GM21786 (cell line): ENCODE results near the gene NR1H4.
"Not testable (repeated sequence)": the region's sequence is repeated elsewhere in the genome, so short reads cannot be mapped to it uniquely, and the experiment has no call there.

Experiments
- ATAC-seq: cut with Tn5 transposase; IDR thresholded peaks from one replicate; pipeline ENCODE4 v1.9.1; 2021; ENCODE audit not compliant: unreplicated experiment

Gene NR1H4

GRCh38 chr12:100512692-100513091 is 39.0 kb downstream of the NR1H4 start:
- ATAC-seq, result no peak

GRCh38 chr12:100515968-100516367 is 42.3 kb downstream of the NR1H4 start:
- ATAC-seq, result no peak

DNA sequence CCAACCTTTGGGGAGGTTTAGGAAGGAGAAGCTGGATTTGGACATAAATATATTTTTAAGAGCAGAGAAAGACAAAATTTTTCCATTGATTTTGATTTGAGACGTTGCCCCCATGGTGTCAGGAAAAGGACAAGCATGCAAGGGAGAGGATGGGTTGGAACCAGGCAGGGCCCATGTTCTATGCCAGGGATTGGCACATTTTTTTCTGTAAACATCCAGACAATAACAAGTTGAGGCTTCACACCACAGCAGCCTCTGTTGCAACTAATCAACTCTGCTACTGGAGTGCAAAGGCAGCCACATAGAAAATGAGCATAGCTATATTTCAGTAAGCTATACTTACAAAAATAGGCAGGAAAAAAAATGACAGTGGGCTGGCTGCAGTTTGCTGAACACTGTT is 44.7 kb downstream of the NR1H4 start:
- no peak for ATAC-seq

DNA sequence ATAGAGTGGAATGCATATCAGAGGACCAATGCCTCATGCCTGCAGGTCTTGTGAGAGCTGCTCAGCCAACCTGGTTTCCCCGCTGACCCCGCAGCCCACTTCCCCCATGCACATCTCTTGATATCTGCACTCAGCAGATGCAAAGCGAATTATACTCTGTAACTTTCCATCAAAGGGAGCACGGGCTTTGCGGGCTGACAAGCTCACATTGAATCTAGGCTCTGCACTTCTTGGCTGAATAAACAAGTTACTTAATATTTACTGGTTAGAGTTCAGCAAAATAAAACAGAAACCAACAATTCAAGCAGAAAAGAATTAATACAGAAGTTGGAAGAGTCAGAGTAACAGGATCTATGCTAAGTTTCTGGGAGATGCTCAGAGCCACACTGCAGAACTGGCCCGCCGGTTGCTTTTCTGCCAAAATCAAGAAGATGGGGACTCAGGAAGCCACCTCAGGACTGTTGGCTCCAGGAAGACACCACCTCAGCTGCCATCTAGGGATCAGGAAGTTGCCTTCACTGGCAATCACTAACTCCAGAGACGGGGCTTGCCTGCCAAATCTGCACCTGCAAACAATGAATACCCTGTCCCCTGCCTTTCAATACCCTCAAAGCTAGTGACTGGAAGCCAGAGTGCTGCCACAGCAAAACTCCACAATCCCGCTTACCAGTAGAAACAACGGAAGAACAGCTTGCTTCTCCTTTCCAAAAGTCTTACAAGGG is 46.5 kb downstream of the NR1H4 start:
- ATAC-seq, result no peak

GRCh38 chr12:100521958-100522357 is 48.3 kb downstream of the NR1H4 start:
- no peak for ATAC-seq

DNA sequence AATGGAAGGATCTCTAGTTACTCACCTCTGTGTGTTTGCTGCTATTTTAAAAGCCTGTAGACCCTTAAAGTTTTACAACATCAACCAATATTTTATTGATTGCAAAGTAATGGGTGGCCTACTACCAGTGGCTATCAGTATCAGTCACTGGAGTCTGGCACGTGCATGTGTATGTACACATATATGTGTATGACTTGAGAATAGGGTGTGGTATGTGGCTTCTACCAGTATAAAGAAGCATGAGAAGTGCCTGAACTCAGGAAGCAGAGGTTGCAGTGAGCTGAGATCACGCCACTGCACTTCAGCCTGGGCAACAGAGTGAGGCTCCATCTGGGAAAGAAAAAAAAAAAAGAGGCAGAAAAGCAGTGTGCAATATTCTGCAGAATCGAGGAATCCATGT is 54.4 kb downstream of the NR1H4 start:
- ATAC-seq, result no peak

GRCh38 chr12:100528471-100529127 is 54.9 kb downstream of the NR1H4 start:
- ATAC-seq, result no peak

DNA sequence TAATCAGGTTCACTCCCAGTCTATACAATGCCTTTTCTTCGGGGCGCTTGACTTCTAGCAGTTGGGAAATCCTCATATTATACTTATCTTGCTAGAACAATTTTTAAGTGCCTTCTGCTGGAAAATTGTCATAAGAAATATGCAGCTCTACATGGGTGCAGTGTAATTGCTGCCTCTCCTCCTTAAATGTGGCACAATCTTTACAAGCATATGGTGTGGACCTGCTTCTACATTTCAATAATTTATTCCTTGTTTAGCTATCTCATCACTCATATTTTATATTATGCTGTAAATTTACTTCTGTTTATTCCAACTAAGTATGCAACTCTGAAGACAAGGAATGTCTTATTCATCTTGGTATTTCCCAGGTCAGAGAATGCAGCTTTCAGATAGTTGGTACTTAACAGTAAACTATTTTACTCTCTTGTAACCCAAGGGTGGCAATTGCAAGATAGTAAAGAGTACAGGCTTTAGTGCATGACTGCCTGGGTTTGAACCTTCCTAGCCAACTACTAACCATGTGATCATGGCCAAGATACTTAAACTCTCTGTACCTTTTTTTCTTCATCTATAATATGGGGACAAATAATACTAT is 56.2 kb downstream of the NR1H4 start:
- ATAC-seq, result no peak

GRCh38 chr12:100533376-100533775 is 59.7 kb downstream of the NR1H4 start:
- ATAC-seq, result no peak

DNA sequence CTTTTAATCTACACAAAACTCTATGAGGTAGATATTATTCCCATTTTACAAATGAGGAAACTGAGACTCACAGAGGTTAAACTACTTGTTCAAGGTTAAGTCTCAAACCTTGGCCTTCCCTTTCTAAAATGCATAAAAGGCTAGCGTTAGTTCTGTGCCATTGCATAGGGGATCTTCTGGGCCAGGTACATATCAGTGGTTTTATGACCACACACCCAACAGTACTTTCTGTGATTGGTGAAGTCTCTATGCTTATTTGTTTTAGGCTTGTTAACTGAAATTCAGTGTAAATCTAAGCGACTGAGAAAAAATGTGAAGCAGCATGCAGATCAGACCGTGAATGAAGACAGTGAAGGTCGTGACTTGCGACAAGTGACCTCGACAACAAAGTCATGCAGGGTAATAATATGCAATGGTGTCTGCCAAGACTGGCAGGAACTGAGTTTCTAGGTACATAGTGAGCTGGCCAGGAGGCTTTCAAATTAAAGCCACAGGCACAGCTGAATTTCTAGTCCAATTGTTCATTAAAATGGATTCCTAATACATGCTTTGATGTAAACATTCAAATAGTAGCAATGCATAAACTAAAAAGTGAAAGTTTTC is 61.1 kb downstream of the NR1H4 start:
- ATAC-seq, result no peak

DNA sequence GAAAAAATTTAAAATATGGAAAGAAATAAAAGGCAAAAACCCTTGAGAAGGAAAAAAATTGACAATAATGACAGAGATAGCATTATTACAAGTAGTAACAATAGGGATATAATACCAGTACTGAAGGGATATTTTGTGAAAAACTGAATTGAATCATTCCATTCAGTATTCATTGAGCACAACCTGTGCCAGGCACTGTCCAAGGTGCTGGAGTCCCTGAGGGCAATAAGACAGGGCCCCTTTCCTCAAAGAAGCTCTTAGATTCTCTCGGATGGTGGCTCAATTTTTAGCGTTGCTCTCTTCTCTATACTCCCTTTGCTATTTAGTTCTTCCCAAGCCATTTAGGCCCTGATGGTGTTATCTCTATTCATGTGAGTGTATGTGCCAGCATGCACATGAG is 65.5 kb downstream of the NR1H4 start:
- ATAC-seq, result no peak

- no peak for ATAC-seq
Observed at GRCh38 chr12:100544165-100544564, 70.5 kb downstream of the NR1H4 start.

DNA sequence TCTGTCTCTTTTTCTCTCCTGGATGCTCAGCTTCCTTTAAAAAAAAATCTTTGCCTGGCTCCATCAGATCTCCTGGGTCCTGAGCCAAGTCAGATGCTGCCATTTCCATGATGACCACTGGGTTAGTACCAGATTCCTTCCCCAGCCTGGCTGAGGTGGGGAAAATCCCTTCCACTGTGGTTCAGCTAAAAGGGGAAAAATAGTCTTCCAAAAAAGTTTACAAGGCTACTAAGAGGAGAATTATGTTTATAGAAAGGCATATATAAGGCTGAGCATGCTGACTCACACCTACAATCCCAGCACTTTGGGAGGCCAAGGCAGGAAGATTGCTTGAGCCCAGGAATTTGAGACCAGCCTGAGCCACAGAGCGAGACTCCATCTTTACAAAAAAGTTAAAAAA is 71.4 kb downstream of the NR1H4 start:
- no peak for ATAC-seq

GRCh38 chr12:100553936-100554335 is 80.3 kb downstream of the NR1H4 start:
- ATAC-seq, result no peak

- no peak for ATAC-seq
Observed at GRCh38 chr12:100554608-100555077, 81.0 kb downstream of the NR1H4 start.

DNA sequence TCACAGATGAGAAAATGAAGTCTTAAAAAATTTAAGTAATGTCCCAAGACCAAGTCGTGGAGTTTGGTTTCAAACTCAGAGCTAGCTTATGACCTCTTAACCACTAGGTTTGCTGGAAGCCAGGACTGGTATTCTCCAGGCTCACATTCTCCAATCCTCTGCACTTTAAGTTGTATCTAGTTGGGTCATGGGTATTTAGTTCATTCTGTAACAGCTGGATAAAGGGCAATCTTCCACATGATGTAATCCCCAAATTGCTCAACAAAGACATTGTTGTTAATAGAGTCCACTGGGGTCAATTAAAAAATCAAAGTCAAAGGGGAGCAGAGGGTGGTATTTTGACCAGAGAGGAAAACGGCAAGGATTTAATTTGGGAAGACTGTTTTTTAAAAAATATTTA is 82.1 kb downstream of the NR1H4 start:
- no peak for ATAC-seq

DNA sequence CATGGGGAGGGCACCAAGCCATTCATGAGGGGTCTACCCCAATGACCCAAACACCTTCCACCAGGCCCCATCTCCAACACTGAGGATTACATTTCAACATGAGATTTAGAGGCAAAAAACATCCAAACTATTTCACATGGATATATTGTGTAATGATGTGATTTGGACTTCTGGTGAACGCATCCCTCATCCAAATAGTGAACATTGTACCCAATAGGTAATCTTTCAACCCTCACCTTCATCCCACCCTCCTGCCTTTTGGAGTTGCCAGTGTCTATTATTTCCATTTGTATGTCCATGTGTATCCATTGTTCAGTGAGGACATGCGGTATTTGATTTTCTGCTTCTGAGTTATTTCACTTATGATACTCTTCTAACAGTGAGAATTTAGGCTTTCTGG is 83.7 kb downstream of the NR1H4 start:
- no peak for ATAC-seq

DNA sequence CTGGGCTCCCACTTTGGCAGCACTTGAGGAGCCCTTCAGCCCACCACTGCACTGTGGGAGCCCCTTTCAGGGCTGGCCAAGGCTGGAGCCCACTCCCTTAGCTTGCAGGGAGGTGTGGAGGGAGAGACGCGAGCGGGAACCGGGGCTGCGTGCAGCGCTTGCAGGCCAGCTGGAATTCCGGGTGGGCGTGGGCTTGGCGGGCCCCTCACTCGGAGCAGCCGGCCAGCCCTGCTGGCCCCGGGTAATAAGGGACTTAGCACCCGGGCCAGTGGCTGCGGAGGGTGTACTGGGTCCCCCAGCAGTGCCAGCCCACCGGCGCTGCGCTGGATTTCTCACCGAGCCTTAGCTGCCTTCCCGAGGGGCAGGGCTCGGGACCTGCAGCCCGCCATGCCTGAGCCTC is 85.6 kb downstream of the NR1H4 start:
- not testable (repeated sequence) for ATAC-seq

DNA sequence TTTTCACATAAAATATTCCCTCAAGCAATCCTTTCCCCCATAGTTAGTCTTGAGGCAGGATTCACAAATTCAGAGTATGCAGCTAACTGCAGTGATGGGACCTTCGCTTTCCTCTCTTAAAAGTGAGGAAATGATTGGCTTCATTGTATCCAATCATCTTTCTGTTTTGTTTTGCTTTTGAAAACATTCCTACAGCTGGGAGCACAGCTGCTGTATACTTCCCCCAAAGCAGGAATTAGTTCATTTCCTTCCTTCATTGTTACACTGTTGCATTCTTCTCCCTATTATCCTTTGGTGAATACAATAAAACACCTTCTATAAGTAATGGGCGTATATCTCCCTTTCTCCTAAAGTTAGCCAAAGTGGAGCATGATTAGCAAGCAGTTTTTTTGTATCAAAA is 90.4 kb downstream of the NR1H4 start:
- no peak for ATAC-seq

GRCh38 chr12:100564905-100565467 is 91.3 kb downstream of the NR1H4 start:
- no peak for ATAC-seq

- ATAC-seq, result no peak
Observed at GRCh38 chr12:100565987-100566545, 92.4 kb downstream of the NR1H4 start.
